NK-92 (cell line): ENCODE data around the gene ITCH.
"Not testable (repeated sequence)": the region's sequence is repeated elsewhere in the genome, so short reads cannot be mapped to it uniquely, and the experiment has no call there.

ENCODE experiments used
- DNase-seq: peaks from one replicate; lab custom pipeline; 2025; ENCODE audit not compliant: unreplicated experiment; lab: John Stamatoyannopoulos, UW

Gene ITCH

GRCh38 chr20:34410336-34410735, 47.3 kb downstream of the ITCH start:
- no peak for DNase-seq

- DNase-seq: no peak
These were observed 49.4 kb downstream of the ITCH start for GRCh38 chr20:34412453-34412852.

GRCh38 chr20:34414525-34414924, 51.5 kb downstream of the ITCH start:
- not testable (repeated sequence) for DNase-seq

GRCh38 chr20:34415079-34415478, 52.0 kb downstream of the ITCH start:
- no peak for DNase-seq

GRCh38 chr20:34420146-34420545, 57.1 kb downstream of the ITCH start:
- no peak for DNase-seq

- no peak for DNase-seq
These were observed 57.9 kb downstream of the ITCH start for GRCh38 chr20:34420975-34421374.

GRCh38 chr20:34421766-34422466, 58.8 kb downstream of the ITCH start:
- no peak for DNase-seq

- DNase-seq: not testable (repeated sequence)
These were observed 62.1 kb downstream of the ITCH start for GRCh38 chr20:34425032-34425690.

- DNase-seq: no peak
These were observed 63.0 kb downstream of the ITCH start for GRCh38 chr20:34426026-34426425.

GRCh38 chr20:34427331-34427730, 64.3 kb downstream of the ITCH start:
- no peak for DNase-seq

GRCh38 chr20:34427784-34428183, 64.7 kb downstream of the ITCH start:
- no peak for DNase-seq

GRCh38 chr20:34431168-34431567, 68.1 kb downstream of the ITCH start:
- DNase-seq: no peak

GRCh38 chr20:34432663-34433062, 69.6 kb downstream of the ITCH start:
- DNase-seq: not testable (repeated sequence)

- no peak for DNase-seq
These were observed 70.3 kb downstream of the ITCH start for GRCh38 chr20:34433391-34433790.

- no peak for DNase-seq
These were observed 72.5 kb downstream of the ITCH start for GRCh38 chr20:34435589-34435988.

- no peak for DNase-seq
These were observed 74.4 kb downstream of the ITCH start for GRCh38 chr20:34437330-34437986.

- DNase-seq: no peak
These were observed 76.1 kb downstream of the ITCH start for GRCh38 chr20:34439168-34439567.

- DNase-seq: not testable (repeated sequence)
These were observed 78.3 kb downstream of the ITCH start for GRCh38 chr20:34441423-34441822.

GRCh38 chr20:34443546-34443945, 80.5 kb downstream of the ITCH start:
- DNase-seq: no peak

GRCh38 chr20:34445177-34446065, 82.3 kb downstream of the ITCH start:
- DNase-seq: no peak

- DNase-seq: no peak
These were observed 85.4 kb downstream of the ITCH start for GRCh38 chr20:34448517-34448916.
